ENCODE measurements around the gene RAI14.
"Not testable (repeated sequence)": the region's sequence is repeated elsewhere in the genome, so short reads cannot be mapped to it uniquely, and the experiment has no call there.

GRCh38 chr5:34753236-34753635 is 97.1 kb downstream of the RAI14 start:
- not testable (repeated sequence) for TF ChIP-seq L3MBTL2 (conservative IDR thresholded peaks at IDR 0.05); HDGF (IDR thresholded peaks at IDR 0.05; ENCODE audit: borderline replicate concordance); BHLHE40 (IDR thresholded peaks at IDR 0.05; ENCODE audit: borderline replicate concordance); FOXM1 (IDR thresholded peaks at IDR 0.05; ENCODE audit: borderline replicate concordance); ZNF384 (IDR thresholded peaks at IDR 0.05); TARDBP (IDR thresholded peaks at IDR 0.05); PKNOX1 (IDR thresholded peaks at IDR 0.05)

Data from HEK293T (cell line).